ENCODE measurements around the gene CDHR1. TPM values are rescaled to one million over a fixed set of nuclear protein-coding genes. Genes with fewer than 3 reads are reported as not detected.
A peak's percentile ranks its signal among the peaks of the same experiment; 100 is the strongest.
"Not testable (repeated sequence)": the region's sequence is repeated elsewhere in the genome, so short reads cannot be mapped to it uniquely, and the experiment has no call there.

CDHR1 gene
- total RNA-seq (2014; rRNA removed; shearing (Covaris generic)) = 0.07 and 0.35 TPM in 2 replicates
- 0.50 and 0.95 TPM in 2 replicates for polyA plus RNA-seq (2014; cell fraction: nucleus; rRNA removed)

DNA sequence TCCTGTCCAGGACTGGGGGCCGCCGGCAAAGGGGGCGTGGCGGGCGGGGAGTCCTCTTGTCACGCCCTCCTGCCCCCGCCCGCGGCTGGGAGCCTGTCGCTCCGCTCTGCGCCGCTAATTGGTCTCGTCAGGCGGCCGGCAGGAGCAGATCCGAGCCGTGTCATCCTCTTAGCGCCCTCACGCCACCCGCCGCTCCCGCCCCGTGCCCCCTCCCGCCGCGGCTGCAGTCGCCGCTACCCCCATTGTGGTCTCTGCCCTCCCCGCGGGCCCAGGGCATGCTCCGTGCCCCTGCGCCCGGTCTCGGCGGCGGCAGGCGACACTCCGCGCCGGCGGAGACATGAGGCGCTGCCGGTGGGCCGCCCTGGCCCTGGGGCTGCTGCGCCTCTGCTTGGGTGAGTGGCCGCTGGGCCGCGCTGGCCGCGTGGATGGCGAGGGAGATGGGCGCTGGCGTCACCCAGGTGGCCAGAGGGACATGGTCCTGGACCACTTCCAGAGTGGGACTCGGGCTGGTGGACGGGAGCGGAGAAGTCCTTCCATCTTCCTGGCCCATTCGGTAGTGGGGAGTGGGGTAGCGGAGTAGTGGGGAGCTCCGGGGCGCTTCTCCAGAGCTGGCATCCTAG, at the start of gene CDHR1:
CDHR1 (plus strand) TSS at position 114 of the 620 bp plus-strand sequence; CDS start at position 338, 224 bp downstream.
- DNase-seq (ENCODE audit: extremely low read depth, low read depth) = peak; percentile 28

DNA sequence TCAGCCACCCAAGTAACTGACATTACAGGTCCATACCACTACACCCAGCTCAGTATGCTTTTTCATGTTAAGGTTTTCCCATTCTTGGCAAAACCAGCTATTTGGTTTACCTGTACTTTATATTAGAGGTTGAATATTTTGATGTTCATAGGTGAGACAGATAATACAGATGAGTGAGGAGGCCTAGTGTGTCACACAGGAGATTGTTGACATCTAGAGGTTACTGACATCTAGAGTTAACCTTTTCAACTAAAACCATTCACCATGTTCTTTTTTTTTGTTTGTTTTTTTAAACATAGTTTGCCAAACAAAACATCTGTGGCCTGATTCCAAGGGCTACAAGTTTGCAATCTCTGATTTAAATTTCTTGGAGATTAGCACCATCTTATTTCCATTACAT, 47.0 kb upstream of the CDHR1 start:
- DNase-seq (ENCODE audit: extremely low read depth, low read depth) = no peak

DNA sequence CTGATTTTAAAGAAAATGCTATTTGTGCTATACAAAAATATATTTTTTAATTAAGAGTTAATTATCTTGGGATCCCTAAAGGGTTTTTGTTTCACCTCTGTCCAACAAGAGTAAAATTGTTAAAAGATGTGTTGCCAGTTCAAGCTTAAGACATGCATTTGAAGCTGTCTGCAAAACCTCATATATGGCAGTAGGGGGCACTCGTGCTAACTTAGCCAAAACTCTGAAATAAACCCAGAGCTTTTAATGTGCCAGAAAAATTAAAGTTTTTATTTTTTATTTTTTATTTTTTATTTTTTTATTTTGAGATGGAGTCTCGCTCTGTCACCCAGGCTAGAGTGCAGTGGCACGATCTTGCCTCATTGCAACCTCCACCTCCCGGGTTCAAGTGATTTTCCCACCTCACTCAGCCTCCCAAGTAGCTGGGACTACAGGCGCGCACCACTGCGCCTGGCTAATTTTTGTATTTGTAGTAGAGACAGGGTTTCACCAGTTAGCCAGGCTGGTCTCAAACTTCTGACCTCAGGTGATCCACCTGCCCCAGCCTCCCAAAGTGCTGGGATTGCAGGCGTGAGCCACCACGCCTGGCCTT, 46.2 kb upstream of the CDHR1 start:
- DNase-seq (ENCODE audit: extremely low read depth, low read depth) = peak; percentile 33

DNA sequence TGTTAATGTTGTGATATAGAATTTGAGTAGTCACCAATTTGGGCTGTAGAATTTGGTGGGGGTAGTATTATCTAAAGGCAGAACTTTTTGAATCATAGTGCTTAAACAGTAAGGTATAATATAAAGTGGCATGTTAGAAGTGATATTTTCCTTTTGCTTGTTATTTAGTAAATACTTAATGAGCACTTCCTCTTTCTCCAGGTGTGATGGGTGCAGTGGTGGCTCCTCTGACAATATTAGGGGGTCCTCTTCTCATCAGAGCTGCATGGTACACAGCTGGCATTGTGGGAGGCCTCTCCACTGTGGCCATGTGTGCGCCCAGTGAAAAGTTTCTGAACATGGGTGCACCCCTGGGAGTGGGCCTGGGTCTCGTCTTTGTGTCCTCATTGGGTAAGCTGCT, 44.5 kb upstream of the CDHR1 start:
- DNase-seq (ENCODE audit: extremely low read depth, low read depth) = no peak

DNA sequence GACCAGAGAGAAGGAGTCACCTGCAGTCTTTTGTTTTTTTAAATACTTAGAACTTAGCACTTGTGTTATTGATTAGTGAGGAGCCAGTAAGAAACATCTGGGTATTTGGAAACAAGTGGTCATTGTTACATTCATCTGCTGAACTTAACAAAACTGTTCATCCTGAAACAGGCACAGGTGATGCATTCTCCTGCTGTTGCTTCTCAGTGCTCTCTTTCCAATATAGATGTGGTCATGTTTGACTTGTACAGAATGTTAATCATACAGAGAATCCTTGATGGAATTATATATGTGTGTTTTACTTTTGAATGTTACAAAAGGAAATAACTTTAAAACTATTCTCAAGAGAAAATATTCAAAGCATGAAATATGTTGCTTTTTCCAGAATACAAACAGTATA, 41.6 kb upstream of the CDHR1 start:
- no peak for DNase-seq (ENCODE audit: extremely low read depth, low read depth)

DNA sequence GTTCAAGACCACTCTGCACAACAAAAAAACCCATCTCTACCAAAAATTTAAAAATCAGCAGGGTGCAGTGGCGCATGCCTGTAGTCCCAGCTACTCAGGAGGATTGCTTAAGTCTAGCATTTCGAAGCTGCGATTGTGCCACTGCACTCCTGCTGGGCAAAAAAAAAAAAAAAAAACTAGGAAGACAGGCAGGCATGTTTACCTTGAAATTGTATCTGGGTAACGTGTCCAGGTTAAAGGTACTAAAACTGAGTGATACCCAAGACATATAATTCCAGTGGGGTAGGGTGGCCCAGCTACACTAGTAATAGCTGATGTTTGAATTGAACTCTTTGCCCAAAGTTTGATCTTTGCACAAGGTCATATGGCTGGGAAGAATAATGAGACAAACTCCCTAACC, 38.8 kb upstream of the CDHR1 start:
- DNase-seq (ENCODE audit: extremely low read depth, low read depth) = no peak

DNA sequence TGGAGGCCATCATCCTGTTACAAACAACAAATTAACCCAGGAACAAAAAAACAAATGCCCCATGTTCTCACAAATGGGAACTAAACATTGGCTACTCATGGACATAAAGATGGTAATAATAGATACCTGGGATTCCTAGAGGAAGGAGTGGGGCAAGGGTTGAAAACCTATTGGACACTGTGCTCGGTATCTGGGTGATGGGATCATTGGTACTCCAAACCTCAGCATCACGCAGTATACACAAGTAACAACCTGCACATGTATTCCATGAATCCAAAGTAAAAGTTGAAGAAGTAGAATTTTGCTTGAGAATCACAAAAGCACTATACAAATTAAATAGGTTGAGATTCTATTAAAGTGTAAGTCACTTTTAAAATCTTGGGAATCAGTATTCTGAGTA, 38.3 kb upstream of the CDHR1 start:
- DNase-seq (ENCODE audit: extremely low read depth, low read depth) = no peak

DNA sequence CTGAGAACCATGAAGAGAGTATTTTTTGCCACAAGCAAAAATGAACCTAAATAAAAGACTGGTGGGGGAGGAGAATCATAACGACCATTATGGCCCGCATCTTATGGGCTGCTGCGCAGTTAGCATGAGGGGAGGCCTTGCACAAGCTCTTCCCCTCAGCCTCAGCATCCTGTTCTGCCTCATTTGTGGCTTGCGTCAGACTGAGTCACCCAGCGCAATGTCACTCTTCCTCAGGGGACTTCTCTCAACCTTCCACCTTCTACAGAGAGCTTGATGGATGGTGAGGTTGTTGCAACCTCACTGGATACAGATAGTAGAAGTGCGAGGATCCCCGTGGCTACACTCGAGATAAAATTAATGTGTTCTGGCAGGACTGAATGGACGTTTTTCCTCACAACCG, 37.6 kb upstream of the CDHR1 start:
- peak; percentile 41 for DNase-seq (ENCODE audit: extremely low read depth, low read depth)

DNA sequence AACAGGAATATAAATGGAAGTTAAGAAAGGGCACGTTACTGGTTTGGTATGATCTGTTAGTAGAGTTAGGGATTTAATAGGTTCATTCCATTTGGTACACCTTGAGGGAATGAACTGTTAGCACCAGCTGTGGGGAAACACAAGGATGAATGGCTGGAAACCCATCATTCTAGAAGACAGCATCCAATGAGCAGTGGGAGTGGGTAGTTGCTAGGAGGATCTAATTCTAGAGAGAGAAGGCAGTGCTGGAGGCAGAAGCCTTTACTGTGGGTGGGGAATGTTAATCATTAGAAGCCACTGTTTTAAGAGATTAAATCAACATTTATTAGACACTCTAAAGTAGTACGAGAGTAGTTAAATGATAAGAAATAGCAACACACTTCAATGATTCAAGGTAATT, 36.3 kb upstream of the CDHR1 start:
- no peak for DNase-seq (ENCODE audit: extremely low read depth, low read depth)

DNA sequence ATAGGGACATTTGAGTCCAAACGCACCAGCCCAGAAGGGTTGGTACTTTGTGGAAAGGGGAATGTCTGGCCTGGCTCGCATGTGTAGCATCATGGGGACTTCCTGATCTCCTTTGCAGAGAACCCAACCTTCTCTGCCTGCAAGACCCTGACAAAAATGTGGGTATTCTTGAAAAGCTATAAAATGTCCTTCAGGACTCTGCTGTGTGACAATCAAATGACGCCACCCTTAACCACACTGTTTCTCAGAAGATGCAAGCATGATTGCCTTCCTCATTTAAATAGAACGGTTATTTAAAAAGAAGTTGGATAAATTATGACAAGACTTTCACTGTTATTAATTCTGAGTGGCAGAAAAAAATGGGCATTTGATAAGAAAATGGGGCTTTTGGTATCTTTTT, 35.8 kb upstream of the CDHR1 start:
- no peak for DNase-seq (ENCODE audit: extremely low read depth, low read depth)

DNA sequence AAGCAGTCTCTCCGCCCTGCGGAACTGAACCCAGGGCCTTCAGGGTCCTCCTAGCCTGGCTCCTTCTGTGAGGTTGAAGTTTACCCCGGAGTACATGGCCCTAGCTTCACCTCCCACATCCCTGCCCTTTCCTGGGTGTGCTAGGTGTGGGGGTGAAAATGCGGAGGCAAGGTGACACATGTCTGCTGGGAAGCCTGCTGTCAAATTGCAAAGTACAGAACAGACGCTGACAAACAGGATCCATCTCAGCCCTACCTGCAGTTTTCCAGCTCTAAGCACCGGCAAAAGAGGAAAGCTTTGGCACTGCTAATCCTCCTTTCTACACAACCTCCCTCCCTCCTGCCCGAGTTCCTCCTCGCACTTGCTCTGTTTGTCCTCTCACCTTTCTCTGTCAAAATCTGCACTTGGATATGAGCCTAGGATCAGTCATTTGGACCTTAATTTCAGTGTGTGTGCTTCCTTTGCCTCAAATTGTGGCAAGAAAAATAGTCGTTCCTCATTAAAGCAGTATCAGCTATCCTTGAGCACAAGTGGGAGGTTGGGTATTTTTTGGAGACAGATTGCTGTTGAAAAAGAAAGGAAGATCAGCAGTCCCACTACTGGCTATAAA, 35.2 kb upstream of the CDHR1 start:
- DNase-seq (ENCODE audit: extremely low read depth, low read depth) = no peak

DNA sequence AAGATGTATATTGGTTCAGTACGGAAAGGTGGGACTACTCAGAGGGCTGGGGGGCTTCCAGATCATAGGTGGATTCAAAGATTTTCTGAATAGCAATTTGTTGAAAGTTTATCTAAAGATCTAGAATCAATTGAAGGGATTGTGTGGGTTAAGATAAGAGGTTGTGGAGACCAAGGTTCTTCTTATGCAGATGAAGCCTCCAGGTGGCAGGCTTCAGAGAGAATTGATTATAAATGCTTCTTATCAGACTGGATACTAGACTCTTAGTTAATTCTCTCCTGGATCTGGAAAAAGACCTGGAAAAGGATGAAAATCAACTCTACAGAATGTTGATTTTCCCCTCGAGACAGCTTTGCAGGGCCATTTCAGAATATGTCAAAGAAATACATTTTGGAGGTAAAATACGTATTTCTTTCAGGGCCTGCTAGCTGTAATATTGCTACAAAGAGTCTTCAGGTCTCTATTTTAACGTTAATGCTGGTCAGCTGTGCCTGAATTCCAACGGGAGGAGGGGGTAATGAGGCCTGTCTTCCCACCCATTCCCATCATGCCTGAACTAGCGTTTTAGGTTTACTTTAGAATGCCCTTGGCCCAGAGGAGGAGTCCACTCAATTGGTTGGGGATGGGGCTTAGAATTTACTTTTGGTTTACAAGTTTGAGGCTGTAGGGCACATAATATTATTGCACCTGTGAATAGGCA, 33.5 kb upstream of the CDHR1 start:
- DNase-seq (ENCODE audit: extremely low read depth, low read depth) = no peak

DNA sequence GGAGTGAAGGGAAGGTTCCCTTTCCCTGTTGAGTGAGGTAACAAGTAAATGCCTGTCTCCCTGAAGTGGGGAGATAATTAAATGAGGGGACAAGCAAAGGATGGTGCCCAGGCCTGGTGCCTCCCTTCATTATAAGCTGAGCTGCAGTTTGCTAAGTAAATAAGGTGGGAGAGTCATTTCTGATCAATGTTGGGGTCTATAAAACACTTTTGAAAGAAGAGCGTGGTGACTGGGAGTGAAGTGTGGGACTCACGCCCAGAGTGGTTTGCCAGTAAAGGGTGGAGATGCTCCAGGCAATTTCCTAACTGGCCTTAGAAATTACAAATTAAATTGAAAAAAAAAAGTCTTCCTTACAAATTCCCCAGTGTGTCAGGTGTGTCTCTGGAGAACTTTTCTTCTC, 30.3 kb upstream of the CDHR1 start:
- DNase-seq (ENCODE audit: extremely low read depth, low read depth) = no peak

DNA sequence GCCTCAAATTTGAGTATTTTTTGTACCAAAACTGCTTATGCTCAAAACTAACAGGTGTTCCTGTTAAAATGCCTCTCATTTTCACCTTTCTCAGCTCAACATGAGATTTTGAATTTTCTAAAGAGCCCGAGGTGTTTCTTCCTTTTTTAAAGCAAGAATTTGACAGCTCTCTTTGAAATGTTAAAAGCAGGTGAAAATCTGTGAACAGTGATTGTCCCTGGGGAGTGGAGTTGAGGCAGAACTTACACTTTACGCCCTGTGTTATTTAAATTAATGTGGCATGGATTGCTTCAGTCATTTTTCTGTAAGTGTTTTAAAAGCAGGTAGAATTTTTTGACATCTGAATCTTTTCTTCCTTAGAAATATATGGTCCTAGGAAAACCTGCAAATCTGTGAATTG, 29.9 kb upstream of the CDHR1 start:
- DNase-seq (ENCODE audit: extremely low read depth, low read depth) = no peak

DNA sequence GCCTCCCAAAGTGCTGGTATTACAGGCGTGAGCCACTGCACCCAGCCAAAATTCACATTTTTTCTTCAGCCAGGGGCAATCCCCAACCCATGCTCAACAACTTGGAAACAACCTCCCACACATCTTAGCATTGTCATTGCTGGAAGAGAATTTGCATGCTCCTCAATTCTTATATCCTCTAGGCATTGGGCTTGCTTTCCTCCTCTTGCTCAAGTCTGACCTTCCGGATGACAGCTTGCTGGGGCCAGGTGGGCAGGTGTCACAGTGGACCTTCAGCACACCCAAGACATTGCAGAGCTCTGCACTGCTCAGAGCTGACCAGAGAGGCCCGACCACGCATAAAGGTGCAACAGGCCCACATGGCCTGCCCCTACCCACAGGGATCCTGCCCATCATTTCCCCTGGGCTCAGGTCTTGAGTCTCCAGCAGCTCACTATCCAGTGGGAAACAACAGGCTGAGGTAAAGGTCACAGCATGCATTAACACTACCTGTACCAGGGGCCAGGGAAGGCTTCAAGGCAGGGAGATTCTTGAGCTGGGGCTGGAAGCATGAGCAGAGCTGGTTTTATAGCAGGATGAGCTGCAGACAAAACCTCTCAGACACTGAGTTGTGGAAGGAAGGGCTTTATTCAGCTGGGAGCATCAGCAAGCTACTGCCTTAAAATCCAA, 27.6 kb upstream of the CDHR1 start:
- no peak for DNase-seq (ENCODE audit: extremely low read depth, low read depth)

DNA sequence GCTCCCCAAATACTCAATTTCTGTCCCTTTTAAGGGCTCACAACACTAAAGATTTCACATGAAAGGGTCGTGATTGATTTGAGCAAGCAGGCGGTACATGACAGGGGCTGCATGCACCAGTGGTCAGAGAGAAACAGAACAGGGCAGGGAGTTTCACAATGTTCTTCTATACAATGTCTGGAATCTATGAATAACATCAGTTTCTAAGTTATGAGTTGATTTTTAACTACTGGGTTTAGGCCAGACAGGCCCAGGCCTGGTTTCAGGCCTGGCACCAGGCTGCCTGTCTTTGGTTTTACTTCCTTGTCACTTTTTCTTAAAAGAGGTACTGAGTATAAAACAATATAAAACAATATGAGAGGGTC, 27.1 kb upstream of the CDHR1 start:
- not testable (repeated sequence) for DNase-seq (ENCODE audit: extremely low read depth, low read depth)

DNA sequence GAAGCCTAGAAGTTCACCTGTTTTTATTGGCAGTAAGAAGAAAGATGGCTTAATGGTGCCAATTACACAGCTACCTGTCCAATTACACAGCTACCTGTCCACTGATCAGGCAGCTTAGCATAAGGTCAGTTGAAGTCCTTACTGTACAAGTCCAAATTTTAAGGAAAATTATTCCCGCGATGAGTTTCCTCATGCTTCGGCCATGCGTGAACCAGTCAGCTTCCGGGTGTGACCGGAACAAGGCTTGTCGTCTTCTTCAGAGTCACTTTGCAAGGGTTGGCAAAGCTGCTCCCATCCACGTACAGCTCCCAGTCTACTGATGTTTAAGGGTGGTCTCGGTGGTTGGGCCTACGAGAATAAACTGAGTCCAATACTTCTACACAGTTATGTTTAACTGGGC, 26.0 kb upstream of the CDHR1 start:
- not testable (repeated sequence) for DNase-seq (ENCODE audit: extremely low read depth, low read depth)

DNA sequence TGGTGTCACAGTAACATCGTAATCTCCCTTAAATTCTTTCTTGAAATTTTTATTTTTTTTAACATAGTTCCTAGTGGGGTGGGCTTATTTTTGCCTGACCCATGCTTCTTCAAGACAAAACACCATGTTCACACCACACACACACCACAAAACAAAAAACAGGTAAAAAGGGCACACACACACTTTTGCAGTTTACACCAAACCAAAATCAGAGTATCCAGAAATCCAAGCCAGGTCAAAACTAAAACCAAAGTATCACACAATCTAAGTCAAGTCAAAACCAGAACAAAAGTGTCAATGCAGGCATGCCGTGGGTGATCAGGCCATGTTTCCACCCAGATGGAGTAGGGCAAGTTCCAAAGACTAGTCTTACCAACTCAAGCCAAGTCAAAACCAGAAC, 23.1 kb upstream of the CDHR1 start:
- DNase-seq (ENCODE audit: extremely low read depth, low read depth) = not testable (repeated sequence)

DNA sequence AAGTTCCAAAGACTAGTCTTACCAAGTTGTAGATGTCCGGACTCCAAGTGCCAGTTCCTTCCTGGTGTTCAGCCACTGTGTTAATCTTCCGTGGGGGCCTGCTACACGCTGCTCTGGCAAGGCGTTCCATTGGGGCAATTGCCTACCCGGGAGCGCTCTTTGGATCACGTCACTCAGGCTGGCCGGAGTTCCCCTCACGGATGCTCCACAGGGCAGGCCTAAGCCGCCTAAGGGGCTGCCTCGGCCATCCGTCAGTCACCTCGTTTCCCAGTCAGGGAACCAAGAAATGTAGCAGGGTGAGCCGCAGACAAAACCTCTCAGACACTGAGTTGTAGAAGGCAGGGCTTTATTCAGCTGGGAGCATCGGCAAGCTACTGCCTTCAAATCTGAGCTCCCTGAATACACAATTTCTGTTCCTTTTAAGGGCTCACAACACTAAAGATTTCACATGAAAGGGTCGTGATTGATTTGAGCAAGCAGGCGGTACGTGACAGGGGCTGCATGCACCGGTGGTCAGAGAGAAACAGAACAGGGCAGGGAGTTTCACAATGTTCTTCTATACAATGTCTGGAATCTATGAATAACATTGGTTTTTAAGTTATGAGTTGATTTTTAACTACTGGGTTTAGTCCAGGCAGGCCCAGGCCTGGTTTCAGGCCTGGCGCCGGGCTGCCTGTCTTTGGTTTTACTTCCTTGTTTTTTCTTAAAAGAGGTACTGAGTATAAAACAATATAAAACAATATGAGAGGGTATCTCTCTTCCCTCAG, 22.5 kb upstream of the CDHR1 start:
- DNase-seq (ENCODE audit: extremely low read depth, low read depth) = not testable (repeated sequence)

Measured in NCI-H460 (cell line).